Measurements from ENCODE around the gene STOM.

Gene STOM

DNA sequence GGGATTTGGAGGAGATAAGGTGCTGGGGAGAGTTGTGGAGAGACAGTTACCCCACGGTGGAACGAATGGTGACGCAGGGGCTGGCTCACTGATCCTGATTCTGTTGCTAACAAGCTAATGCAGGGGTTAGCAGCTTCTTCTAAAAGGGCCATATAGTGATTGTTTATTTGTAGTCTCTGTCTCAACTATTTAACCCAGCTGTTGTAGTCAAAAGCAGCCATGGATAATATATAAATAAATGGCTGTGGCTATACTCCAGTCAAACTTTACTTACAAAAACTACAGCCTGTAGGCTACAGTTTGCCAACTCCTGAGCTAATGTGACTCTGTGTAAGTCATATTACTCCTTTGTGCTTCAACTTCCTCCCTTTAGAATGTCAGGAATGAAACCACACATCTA is 21.8 kb downstream of the STOM start:
- DNase-seq (ENCODE audit: low read depth) = no peak

DNA sequence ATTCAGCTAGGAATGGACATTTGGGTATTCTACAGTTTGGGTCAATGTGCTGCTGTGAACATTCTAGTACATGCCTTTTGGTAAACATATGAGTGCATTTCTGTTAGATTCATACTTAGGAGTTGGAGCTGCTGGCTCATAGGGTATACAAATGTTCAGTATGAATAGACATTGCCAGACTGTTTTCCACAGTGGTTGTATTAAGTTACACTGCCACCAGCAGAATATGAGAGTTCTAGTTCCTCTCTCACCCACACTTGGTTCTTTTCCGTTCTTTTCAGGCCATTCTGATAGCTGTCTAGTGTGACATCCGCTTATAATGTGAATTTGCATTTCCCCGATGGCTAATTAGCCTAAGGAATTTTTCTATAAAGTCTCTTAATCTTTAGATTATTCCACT is 25.0 kb downstream of the STOM start:
- no peak for DNase-seq (ENCODE audit: low read depth)

GRCh38 chr9:121344184-121344583 is 25.9 kb downstream of the STOM start:
- DNase-seq (ENCODE audit: low read depth) = no peak

DNA sequence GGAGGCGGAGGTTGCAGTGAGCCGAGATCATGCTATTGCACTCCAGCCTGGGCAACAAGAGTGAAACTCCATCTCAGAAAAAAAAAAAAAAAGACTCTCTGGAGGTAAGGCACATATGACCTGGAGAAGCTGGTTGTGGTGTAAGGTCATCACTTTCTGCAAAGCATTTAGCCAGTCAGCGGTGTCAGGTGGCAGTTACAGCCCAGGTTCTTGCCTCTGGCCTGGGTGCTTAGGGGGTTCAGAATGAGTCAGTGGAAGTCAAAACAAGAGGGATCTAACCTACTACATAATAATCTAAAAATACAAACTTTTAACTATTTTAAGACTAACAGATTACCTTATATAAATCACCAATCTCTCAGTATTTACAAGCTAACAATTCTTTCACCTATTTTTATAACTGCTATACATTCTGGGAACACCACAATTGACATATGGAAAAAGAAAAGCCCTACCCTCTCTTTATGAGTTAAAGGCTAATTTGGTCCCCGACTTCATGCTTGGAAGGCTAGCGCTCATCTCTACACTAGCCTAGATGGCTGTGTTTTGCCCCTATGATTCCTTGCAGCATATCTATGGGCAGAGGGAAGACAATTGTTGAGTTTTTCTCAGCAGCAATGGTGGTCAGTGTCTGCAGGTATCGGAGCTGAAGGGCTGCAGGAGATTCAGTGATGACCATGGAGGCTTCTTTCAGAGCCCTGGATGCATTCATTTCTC is 29.2 kb downstream of the STOM start:
- no peak for DNase-seq (ENCODE audit: low read depth)

- no peak for DNase-seq (ENCODE audit: low read depth)
Observed at GRCh38 chr9:121339437-121339836, 30.6 kb downstream of the STOM start.

- no peak for DNase-seq (ENCODE audit: low read depth)
Observed at GRCh38 chr9:121336665-121337064, 33.4 kb downstream of the STOM start.

- no peak for DNase-seq (ENCODE audit: low read depth)
Observed at GRCh38 chr9:121333950-121334773, 35.9 kb downstream of the STOM start.

DNA sequence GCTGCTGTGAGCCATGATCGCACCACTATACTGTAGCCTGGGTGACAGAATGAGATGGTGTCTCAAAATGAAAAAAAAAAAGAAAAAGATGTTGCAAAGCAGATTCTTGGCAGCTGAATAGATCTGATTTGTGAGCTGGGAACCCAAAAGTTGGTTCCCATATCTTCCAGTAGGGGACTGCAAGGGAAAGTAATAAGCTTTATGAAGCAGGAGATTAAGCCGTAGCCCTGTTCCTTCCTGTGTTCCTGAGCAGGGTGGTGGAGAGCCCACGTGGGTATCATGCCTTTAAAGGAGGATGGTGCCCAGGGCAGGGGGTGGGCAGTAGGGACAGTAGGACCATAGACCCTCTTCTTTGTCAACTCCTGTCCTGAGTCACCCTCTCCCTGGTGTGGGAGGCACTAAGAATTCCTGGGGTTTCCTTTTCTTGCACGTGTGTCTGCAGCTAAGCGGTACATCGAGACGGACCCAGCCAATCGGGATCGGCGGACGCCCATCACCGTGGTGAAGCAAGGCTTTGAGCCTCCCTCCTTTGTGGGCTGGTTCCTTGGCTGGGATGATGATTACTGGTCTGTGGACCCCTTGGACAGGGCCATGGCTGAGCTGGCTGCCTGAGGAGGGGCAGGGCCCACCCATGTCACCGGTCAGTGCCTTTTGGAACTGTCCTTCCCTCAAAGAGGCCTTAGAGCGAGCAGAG is 37.9 kb downstream of the STOM start:
- DNase-seq (ENCODE audit: low read depth) = no peak

DNA sequence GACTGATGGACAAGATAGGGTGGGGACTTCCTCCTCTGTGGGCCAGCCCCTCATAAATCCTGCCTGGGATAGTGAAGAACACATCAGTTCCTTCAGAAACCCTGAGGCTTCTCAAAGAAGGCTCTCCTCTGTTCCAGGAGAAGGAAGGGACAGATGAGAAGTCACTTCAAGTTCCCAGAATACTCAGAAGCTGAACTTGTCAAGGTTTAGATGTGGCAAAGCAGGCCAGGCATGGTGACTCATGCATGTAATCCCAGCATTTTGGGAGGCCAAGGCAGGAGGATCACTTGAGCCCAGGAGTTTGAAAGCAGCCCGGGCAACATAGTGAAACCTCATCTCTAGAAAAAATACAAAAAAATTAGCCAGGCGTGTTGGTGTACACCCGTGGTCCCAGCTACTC is 38.5 kb downstream of the STOM start:
- DNase-seq (ENCODE audit: low read depth) = no peak

- no peak for DNase-seq (ENCODE audit: low read depth)
Observed at GRCh38 chr9:121328876-121329681, 41.0 kb downstream of the STOM start.

GRCh38 chr9:121328476-121328875 is 41.6 kb downstream of the STOM start:
- no peak for DNase-seq (ENCODE audit: low read depth)

DNA sequence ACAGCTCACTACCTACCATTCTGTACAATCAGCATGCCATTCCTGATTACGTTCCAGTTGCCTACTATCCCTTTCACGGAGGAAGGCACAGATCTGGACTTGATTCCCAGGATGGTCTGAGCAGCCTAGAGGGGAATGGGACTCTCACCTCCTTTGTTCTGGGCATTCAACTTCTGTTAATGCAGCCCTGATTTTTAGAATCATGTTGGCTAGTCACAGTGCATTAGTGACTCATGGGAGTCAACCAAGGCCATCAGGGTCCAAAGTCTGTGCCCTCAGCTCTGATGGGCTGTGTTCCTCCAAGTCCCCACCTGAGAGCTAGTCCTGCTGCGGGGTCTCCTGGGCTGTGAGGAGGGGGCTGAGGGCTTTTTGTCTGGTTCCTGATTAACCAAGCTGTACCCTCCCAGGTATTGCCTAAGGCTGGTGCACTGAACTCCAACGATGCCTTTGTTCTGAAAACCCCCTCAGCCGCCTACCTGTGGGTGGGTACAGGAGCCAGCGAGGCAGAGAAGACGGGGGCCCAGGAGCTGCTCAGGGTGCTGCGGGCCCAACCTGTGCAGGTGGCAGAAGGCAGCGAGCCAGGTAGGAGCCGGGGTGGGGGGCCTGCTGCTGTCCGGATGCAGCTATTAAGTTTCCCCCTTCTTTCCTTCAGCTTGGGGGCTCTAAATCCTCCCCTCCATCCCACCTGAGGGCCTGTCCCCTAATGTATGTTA is 43.0 kb downstream of the STOM start:
- DNase-seq (ENCODE audit: low read depth) = no peak

- DNase-seq (ENCODE audit: low read depth) = no peak
Observed at GRCh38 chr9:121326130-121326838, 43.8 kb downstream of the STOM start.

DNA sequence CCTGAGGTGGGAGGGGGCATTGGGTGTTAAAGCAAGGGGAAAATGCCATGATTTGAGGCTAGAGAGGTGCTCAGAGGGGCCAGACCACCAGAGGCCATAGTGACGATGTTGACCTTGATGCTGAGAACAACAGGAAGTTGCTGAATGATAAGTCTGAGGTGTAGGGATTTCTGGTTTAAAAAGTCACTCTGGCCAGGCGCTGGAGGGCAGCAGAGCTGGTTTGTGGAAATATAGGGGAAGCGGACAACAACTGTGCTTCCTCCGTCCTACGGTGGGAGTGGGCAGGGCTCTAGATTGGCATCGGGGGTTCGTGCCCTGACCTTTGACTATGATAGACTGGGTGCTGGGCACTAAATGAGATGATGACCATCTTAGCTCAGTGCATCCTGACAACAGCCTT is 44.7 kb downstream of the STOM start:
- no peak for DNase-seq (ENCODE audit: low read depth)

GRCh38 chr9:121324755-121325154 is 45.3 kb downstream of the STOM start:
- no peak for DNase-seq (ENCODE audit: low read depth)

DNA sequence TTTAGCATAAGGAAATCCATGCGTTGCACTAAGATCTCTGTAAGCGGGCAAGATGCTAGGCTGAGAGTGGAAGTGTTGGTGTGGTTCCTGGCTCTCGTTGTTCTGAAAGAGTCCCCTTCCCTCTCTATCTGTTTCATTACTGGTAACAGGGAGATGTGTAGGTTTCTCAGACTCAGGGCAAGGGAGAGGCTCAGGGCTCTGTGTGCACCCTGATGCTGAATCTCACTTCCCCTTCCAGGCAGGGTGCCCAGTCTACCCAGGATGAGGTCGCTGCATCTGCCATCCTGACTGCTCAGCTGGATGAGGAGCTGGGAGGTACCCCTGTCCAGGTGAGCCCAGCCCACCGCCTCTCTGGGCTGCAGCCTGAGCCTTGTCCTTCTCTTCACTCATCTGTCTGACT is 45.7 kb downstream of the STOM start:
- no peak for DNase-seq (ENCODE audit: low read depth)

DNA sequence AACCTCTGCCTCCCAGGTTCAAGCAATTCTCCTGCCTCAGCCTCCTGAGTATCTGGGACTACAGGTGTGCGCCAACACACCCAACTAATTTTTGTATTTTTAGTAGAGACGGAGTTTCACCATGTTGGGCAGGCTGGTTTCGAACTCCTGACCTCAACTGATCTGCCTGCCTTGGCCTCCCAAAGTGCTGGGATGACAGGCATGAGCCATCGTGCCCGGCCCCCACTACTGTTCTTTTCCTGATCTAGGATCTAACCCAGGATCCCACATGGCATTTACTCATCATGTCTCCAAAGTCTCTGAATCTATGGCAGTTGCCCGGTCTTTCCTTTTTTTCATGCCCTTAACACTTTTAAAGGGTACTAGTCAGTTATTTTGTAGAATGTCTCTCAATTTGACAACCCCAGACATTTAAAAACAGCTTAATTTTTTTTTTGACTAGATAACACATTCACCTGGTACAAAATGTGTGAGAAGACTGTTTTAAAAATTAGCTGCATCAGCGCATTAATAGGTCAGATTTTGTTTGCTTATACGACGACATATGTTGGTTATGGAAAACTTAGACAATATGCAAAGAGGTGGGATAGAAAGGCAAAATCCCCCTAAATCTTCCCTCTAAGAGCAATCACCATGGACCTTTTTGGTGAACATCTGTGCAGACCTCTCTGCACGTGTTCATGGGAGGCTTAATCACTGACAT is 46.5 kb downstream of the STOM start:
- DNase-seq (ENCODE audit: low read depth) = no peak

GRCh38 chr9:121322737-121323448 is 47.2 kb downstream of the STOM start:
- no peak for DNase-seq (ENCODE audit: low read depth)

- DNase-seq (ENCODE audit: low read depth) = no peak
Observed at GRCh38 chr9:121322037-121322736, 47.9 kb downstream of the STOM start.

Measured in stimulated activated CD4-positive, alpha-beta T cell treated with anti-CD3 and anti-CD28 coated beads, Interleukin-2, amount 100 ng/mL, for 4 hours (primary cell).